HG03103 (cell line): ENCODE data around the gene ZNF761.
"Not testable (repeated sequence)": the region's sequence is repeated elsewhere in the genome, so short reads cannot be mapped to it uniquely, and the experiment has no call there.

Experiments used
- ATAC-seq: cut with Tn5 transposase; IDR thresholded peaks from one replicate; pipeline ENCODE4 v1.9.1; 2021; ENCODE audit warnings: low read depth; ENCODE audit not compliant: unreplicated experiment

The ZNF761 gene

DNA sequence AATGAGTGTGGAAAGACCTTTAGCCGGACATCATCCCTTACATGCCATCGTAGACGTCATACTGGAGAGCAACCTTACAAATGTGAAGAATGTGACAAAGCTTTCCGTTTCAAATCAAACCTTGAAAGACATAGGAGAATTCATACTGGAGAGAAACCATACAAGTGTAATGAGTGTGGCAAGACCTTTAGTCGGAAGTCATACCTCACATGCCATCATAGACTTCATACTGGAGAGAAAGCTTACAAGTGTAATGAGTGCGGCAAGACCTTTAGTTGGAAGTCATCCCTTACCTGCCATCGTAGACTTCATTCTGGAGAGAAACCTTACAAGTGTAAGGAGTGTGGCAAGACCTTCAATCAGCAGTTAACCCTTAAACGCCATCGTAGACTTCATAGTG is 24.0 kb downstream of the ZNF761 start:
- no peak for ATAC-seq

DNA sequence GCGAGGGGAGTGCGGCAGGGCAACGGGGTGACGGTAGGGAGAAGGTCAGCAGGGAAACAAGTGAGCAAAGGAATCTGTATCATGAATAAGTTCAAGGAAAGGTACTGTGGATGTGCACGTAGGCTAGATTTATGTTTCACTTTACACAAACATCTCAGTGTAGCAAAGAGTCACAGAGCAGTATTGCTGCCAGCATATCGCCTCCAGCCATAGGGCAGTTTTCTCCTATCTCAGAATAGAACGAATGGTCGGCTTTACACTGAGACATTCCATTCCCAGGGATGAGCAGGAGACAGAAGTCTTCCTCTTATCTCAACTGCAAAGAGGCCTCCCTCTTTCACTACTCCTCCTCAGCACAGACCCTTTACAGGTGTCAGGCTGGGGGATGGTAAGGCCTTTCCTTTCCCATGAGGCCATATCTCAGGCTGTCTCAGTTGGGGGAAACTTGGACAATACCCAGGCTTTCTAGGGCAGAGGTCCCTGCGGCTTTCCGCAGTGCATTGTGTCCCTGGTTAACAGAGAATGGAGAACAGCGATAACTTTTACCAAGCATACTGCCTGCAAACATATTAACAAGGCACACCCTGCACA is 28.4 kb downstream of the ZNF761 start:
- not testable (repeated sequence) for ATAC-seq

DNA sequence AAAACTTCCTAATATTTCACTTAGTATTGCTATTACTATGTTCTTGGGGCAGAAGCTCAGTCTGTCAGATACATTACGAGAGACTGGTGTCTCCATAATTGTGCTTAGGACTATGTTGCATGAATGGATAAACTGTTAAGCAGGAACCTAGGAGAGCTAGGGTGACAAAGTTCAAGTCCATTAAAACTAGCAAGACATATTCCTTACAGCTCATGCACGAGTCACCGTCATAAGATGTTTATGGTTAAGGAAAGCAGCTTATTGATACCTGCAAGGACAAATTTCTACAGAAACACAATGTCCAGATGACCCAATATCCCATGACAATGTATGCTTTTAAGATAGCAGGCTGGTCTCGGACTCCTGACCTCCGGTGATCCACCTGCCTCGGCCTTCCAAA is 30.1 kb downstream of the ZNF761 start:
- ATAC-seq = no peak

DNA sequence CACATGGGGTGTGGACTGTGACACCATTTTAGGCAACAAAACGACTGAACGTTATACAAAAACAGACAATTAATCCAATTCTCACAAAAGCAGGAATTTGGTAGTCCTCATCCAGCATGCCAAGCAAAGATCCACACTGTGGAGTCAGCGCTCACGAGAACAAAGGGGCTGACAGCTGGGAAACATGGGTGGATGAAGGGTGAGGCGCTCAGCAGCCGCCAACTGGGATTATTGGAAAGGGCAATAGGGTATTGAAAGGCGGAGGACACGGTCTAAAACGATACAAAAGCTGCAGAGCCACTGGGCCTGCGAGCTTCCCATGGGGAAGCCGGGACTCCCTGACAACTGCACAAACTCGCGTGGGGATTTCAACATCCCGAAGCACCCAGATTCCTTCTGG is 31.1 kb downstream of the ZNF761 start:
- no peak for ATAC-seq

DNA sequence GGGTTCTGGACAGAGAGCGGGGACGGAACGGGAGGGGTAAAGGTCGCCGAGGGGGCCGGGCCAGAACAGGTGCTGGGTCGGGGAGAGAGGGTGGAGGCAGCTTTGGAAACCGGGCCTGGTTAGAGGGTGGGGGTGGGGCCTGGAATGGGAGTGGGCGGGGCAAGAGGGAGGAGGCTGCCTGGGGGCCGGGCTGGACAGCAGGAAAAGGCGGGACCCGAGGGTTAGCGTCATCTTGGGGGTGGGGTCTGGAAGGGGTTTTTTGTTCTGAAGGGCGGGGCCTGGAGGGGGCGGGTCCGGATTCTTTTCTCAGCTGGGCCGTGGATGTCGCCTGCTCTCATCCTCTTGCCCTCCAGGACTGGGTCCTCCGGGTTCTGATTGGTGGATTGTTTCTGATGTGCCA is 31.5 kb downstream of the ZNF761 start:
- ATAC-seq = no peak

DNA sequence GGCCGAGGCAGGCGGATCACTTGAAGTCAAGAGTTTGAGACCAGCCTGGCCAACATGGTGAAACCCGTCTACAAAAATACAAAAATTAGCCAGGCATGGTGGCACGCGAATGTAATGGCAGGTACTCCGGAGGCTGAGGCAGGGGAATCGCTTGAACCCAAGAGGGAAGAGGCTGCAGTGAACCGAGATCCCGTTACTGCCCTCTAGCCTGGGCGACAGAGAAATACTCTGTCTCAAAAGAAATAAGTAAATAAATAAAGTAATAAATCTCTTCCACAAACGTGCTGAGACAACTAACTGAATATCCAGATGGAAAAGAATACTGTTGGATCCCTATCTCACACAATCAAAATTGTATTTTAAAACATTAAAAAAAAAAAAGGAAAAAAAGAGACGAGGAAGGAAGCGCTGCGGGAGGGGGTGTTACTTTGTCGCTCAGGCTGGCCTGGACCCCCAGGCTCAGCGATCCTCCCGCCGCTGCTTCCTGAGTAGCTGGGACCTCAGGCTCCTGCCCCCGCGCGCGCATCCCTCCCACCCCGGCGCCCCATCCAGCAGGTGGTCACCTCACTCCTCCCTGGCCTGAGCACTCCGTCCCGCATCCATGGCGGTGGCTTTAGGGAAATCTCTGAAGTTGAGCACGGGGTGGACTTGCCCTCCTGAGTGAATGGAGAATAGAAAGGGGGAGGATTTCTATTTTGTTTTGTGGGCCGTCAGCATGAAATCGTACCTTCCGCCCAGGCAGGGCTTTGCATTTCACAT is 35.1 kb downstream of the ZNF761 start:
- no peak for ATAC-seq

DNA sequence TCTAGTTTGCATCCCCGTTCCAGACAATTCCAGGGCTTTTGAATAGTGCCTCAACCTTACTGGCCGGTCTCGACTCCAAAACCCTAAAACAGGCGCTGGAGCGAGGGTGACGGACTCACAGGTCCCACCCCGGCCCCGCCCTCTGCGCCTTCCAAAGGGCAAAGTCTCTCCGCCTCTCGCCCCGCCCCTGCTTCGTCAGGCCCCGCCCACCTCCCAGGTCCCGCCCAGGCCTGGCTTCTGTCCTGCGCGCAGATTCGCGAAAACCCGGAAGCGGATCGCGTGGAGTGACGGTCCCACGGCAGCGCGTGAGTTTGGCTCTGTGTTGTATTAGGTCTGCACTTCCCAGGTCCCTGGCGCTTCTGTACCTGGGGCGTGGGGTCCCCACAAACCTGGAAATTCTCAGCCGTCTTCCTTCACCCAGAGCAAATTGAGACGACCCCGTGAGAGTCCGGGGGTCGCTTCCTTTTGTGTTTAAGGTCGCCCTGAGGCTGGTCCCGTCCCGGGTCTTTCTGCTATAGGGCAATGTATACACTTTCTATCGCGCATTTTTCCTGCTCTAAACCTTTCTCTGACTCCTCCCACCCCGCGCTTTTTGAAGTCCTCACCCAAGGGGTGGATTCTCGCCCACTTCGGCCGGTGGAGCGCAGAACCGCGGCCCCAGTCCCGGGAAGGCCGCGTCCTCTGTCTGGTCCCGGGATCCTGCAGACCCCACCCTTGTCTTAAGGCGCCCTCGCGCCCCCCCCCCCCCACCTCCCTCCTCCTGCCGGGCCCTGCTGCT is 35.9 kb downstream of the ZNF761 start, which contains the start of gene ZNF813:
ZNF813 (plus strand) TSS at position 249 of the 778 bp plus-strand sequence. CDS start 16,090 bp downstream, outside the sequence.
- peak; percentile 87 for ATAC-seq

DNA sequence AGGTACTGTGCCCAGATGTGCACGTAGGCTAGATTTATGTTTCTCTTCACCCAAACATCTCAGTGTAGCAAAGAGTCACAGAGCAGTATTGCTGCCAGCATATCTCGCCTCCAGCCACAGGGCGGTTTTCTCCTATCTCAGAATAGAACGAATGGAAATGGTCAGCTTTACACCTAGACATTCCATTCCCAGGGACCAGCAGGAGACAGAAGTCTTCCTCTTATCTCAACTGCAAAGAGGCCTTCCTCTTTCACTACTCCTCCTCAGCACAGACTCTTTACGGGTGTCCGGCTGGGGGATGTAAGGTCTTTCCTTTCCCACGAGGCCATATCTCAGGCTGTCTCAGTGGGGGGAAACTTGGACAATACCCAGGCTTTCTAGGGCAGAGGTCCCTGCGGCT is 36.8 kb downstream of the ZNF761 start:
- not testable (repeated sequence) for ATAC-seq

DNA sequence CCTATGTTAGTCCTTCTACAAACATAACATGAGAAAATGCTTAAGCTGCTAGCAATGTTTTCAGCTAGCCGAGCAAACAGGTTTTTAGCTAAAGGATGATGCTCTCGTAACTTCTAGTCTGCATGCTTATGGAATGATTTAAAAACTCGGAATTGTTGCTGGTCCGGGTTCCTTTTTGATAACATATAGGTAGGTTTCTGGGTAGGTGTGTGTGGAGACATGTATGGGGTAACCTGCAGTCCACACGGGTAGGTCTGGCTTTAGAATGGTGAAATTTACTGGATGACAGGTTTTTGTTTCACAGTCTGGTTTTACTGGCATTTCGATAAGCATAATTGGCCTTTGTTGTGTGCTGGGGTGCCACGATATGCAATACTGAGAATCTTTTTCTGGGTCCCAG is 40.1 kb downstream of the ZNF761 start:
- no peak for ATAC-seq

DNA sequence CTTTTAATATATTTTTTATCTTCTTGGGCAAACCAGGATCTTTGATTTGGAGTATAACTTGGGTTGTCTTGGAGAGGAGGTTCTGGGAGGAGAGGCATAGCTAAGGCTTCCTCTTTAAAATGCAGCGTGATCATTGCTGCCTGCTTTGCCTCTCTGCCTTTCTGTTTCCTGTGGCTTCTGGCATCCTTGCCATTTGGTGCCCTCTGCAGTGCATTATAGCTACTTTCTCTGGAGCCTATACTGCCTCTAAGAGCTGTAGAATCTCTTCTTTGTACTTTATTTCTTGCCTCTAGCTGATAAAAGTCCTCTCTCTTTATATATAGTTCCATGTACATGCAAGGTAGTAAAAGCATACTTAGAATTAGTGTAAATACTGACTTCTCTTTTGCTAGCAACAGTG is 43.0 kb downstream of the ZNF761 start:
- ATAC-seq = not testable (repeated sequence)

DNA sequence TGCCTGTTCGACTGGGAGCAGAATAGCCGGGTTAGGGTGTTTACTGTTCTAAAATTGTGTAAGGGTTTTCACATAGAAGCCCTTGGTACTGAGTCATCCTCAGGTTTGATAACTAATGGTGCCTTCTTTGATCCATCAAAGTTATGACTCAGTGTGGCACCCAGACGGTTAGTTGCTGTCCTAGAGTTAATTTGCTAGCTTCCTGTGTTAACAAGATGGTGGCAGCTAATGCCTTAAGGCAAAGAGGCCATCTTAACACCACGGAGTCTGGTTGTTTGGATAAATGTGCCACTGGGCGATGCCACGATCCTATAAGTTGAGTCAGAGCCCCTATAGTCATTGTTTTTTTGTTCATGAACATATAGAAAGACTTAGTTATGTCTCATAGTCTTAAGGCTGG is 43.7 kb downstream of the ZNF761 start:
- not testable (repeated sequence) for ATAC-seq

DNA sequence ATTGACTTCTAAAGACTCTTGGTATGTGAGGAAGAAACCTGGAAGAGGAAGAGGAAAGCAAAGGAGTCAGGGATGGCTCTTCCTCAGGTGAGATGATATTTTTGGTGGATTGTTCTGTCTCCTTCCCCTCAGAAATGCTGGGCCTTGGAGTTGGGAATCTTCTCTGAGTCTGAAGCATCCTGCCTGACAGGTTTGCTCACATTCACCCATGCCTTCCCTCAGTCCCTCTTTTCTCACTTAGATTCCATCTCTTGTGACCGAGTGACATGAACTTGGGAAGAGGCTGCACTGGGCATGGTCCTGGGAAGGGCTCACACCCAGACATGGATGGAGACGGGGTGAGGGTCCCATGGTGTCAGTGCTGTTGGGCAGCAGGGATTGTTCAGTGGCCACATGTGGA is 52.0 kb downstream of the ZNF761 start:
- not testable (repeated sequence) for ATAC-seq

DNA sequence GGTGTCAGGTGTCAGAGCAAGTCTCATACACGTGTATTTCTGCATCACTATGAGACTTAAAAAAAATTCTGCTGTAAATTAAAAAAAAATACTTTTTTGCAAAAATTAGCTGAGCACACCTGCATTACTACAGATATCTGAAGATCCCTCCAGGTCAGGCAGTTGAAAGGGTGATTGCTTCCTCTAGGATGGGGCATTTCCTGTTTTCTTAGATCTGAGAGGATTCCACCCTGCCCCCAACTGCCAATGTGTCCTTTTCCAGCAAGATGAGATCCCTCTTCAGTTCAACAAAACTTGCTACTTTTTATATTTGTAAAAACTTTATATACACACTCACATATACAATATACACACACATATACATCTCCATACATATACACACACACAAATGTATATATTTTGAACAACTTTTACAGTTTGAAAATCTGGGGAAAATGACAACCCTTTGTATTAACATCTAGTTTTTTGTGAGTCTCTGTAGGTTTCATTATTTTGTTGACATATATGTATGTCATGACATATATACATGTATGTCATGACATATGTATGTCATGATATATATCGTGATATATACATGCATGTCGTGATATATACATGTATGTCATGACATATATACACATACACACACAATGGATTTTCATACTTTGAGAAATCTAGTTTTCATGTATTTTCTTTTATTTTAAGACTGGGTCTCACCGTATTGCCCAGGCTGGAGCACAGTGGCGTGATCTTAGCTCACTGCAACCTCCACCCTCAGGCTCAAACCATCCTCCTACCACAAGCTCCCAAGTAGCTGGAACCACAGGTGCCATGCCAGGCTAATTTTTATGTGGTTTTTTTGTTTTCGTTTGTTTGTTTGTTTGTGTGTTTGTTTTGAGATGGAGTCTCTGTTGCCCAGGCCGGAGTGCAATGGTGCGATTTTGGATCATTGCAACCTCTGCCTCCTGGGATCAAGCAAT is 53.5 kb downstream of the ZNF761 start:
- no peak for ATAC-seq

DNA sequence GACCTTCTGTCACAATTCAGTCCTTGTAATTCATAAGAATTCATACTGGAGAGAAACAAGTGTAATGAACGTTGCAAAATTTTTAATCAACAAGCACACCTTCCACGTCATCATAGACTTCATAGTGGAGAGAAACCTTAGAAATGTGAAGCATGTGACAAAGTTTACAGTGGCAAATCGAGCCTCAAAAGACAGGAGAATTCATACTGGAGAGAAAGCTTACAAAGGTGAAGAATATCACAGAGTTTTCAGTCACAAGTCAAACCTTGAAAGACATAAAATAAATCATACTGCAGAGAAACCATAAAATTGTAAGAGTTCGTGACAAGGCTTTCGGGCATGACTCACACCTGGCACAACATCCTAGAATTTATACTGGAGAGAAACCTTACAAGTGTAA is 60.4 kb downstream of the ZNF761 start:
- ATAC-seq = no peak

DNA sequence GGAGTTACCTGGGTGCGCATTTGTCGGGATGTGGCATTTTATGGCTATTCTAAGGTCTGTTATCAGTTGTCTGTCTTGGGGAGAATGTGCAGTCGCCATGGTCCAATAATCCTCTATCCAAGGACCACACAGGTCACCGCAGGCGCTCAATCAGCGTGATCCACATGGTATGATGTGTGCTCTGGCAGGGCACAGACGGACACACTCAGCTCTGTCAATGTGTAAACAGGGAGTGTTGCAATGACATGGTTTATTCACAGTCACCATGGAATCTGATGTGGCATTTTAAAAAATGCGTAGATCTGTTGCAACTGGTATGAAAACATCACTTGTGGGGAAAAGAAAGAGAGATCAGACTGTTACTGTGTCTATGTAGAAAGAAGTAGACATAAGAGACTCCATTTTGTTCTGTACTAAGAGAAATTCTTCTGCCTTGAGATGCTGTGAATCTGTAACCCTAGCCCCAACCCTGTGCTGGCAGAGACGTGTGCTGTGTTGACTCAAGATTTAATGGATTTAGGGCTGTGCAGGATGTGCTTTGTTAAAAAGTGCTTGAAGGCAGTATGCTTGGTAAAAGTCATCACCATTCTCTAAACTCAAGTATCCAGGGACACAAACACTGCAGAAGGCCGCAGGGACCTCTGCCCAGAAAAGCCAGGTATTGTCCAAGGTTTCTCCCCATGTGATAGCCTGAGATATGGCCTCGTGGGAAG is 65.7 kb downstream of the ZNF761 start:
- not testable (repeated sequence) for ATAC-seq

DNA sequence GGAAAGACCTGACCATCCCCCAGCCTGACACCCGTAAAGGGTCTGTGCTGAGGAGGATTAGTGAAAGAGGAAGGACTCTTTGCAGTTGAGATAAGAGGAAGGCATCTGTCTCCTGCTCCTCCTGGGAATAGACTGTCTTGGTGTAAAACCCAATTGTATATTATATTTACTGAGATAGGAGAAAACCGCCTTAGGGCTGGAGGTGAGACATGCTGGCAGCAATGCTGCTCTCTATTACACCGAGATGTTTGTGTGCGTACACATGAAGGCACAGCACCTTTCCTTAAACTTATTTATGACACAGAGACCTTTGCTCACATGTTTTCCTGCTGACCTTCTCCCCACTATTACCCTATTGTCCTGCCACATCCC is 66.2 kb downstream of the ZNF761 start:
- not testable (repeated sequence) for ATAC-seq

DNA sequence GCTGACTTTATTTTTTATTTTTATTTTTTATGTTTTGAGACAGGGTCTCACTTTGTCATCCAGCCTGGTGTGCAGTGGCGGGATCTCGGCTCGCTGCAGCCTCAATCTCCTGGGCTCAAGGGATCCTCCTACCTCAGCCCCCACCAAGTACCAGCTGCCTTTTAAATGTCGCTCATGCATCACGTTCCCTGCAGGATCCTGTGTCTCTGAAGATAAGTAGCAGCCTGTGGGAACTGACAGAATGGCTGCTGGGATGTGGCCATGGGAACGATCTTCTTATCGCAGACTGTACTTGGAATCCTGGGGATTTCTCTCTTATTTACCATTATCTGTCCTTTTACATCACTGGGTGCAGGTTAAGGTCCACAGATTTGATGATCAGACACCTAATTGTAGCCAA is 71.4 kb downstream of the ZNF761 start:
- not testable (repeated sequence) for ATAC-seq

DNA sequence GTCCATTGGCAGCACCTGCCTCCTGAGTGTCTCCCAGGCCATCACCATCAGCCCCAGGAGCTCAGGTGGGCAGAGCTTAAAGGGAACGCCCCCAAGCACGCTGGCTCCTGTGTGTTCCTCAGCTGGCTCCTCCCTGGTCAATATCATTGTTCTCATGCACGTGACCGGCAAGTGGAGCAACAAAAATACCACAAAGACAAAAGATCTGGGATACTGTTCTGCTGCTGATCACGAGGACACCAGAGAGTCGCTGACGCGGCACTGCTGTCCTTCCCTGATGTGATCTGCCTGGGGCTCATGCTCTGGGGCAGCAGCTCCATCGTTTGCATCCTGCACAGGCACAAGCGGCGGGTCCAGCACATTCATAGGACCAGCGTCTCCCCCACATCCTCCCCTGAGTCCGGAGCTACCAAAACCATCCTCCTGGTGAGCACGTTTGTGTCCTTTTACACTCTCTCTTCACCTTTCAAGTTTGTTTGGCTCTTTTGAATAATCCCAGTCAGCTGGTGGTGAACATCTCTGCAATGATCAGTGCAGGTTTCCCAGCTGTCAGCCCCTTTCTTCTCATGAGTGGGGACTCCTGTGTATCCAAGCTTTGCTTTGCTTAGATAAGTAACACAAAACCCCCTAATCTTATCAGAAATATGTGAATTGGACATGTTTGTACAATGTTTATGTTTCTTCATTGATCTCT is 72.0 kb downstream of the ZNF761 start:
- not testable (repeated sequence) for ATAC-seq

DNA sequence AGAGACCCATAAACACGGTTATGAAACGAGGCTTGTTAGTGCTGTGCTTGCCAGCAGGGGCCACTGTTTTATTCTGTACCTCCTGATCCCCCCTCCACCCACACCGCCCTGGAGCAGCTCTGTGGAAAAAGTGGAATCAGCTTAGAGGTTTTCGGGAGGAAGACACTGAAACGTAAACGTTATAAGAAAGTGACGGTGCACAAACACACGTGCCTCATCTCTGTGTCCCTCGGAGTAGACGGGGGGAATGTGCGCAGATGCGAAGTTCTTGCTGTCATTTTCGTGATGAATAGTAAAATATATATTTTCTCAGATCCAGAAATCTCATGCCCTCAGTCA is 72.5 kb downstream of the ZNF761 start:
- ATAC-seq = not testable (repeated sequence)
